ENCODE measurements around the gene SPNS2.

DNA sequence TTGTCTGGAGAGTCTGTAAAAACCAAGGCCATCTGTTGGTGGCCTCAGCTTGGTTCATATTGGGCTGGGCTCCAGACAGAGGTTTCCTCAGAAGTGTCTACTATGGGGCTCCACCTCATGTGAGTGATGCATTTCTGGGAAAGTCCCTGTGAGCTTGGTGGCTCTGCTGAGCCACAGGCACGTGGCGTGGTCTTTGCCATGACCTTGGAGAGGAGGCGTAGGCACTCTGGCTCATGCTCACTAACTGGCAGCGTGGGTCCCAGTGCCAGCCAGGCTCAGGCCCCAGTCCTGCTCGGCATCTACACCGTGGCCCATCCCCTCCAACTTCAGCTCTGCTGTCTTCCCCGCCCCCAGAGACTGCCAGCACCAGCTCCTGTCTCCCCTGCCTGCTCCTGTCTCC is 75.0 kb downstream of the SPNS2 start:
- no peak for TF ChIP-seq POLR2A (IDR thresholded peaks at IDR 0.05)
- TF ChIP-seq, protein P1, sequence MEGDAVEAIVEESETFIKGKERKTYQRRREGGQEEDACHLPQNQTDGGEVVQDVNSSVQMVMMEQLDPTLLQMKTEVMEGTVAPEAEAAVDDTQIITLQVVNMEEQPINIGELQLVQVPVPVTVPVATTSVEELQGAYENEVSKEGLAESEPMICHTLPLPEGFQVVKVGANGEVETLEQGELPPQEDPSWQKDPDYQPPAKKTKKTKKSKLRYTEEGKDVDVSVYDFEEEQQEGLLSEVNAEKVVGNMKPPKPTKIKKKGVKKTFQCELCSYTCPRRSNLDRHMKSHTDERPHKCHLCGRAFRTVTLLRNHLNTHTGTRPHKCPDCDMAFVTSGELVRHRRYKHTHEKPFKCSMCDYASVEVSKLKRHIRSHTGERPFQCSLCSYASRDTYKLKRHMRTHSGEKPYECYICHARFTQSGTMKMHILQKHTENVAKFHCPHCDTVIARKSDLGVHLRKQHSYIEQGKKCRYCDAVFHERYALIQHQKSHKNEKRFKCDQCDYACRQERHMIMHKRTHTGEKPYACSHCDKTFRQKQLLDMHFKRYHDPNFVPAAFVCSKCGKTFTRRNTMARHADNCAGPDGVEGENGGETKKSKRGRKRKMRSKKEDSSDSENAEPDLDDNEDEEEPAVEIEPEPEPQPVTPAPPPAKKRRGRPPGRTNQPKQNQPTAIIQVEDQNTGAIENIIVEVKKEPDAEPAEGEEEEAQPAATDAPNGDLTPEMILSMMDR (IDR thresholded peaks at IDR 0.05): no peak

All from Peyer's patch (tissue), 4 donors.